Keratinocyte (primary cell): ENCODE data around the gene SERF2. TPM values are rescaled to one million over a fixed set of nuclear protein-coding genes. Genes with fewer than 3 reads are reported as not detected.
A peak's percentile ranks its signal among the peaks of the same experiment; 100 is the strongest.
"Not testable (repeated sequence)": the region's sequence is repeated elsewhere in the genome, so short reads cannot be mapped to it uniquely, and the experiment has no call there.

Experiments
- DNase-seq: peaks from one replicate; pipeline ENCODE4 v3.0.0-alpha.2; 2011; ENCODE audit warnings: low read depth, missing footprints, low spot score
- FAIRE-seq: peaks from 2 replicates; lab custom pipeline; 2011; peaks lifted over from hg19 to GRCh38; lab: Jason Lieb, UNC
- H2AFZ ChIP-seq: 2 replicates; pipeline ENCODE4 v1.6.0; 2012; ENCODE audit warnings: low read length, control low read depth, inconsistent platforms; ENCODE audit not compliant: control insufficient read depth
- H3K27ac ChIP-seq: 2 replicates; pipeline ENCODE4 v1.5.1; 2011; ENCODE audit warnings: low read length; ENCODE audit not compliant: control insufficient read depth, insufficient read depth
- H3K27me3 ChIP-seq: 3 replicates; pipeline ENCODE4 v1.6.0; 2011; ENCODE audit warnings: low read length; ENCODE audit not compliant: control insufficient read depth, insufficient read depth; ENCODE audit errors: extremely low read depth
- H3K36me3 ChIP-seq, 2 experiments: 2 replicates in 1 of 2; 3 replicates in 1 of 2; pipeline ENCODE4 v1.5.1; 2011; ENCODE audit warnings: low read length in 2 of 2, mild to moderate bottlenecking in 1 of 2; ENCODE audit not compliant: control insufficient read depth in 2 of 2, insufficient read depth in 2 of 2; ENCODE audit errors: extremely low read depth in 1 of 2
- H3K4me1 ChIP-seq: 3 replicates; pipeline ENCODE4 v1.5.1; 2011; ENCODE audit warnings: low read length; ENCODE audit not compliant: control insufficient read depth, insufficient read depth; ENCODE audit errors: extremely low read depth
- H3K4me2 ChIP-seq: 3 replicates; pipeline ENCODE4 v1.6.0; 2011; ENCODE audit warnings: low read depth, low read length; ENCODE audit not compliant: control insufficient read depth, insufficient read depth; ENCODE audit errors: extremely low read depth
- H3K4me3 ChIP-seq, 3 experiments: fragments of 200-600 bp in 1 of 3; sonication (generic) in 1 of 3; 2 replicates in 2 of 3; 3 replicates in 1 of 3; pipeline ENCODE4 v1.5.1; 2011 to 2016; ENCODE audit warnings: low read length in 3 of 3, mild to moderate bottlenecking in 3 of 3, control low read depth in 2 of 3, inconsistent platforms in 1 of 3, low read depth in 1 of 3, mixed read lengths in 1 of 3, mixed run types in 1 of 3, moderate library complexity in 1 of 3; ENCODE audit not compliant: control insufficient read depth in 2 of 3, insufficient read depth in 2 of 3; ENCODE audit errors: extremely low read depth in 1 of 3
- H3K79me2 ChIP-seq: 2 replicates; pipeline ENCODE4 v1.6.0; 2012; ENCODE audit warnings: low read length; ENCODE audit not compliant: control insufficient read depth, insufficient read depth
- H3K9ac ChIP-seq: 3 replicates; pipeline ENCODE4 v1.6.0; 2011; ENCODE audit warnings: low read length; ENCODE audit not compliant: control insufficient read depth, insufficient read depth; ENCODE audit errors: extremely low read depth
- H3K9me1 ChIP-seq: 3 replicates; pipeline ENCODE4 v1.6.0; 2011; ENCODE audit warnings: low read length; ENCODE audit not compliant: control insufficient read depth, insufficient read depth; ENCODE audit errors: extremely low read depth
- H3K9me3 ChIP-seq: 2 replicates; pipeline ENCODE4 v1.5.1; 2012; ENCODE audit warnings: low read depth, low read length; ENCODE audit not compliant: control insufficient read depth
- H4K20me1 ChIP-seq: 3 replicates; pipeline ENCODE4 v1.6.0; 2011; ENCODE audit warnings: low read length; ENCODE audit not compliant: control insufficient read depth, insufficient read depth; ENCODE audit errors: extremely low read depth
- CTCF ChIP-seq, 3 experiments: IDR thresholded peaks in 1 of 3; conservative IDR thresholded peaks in 1 of 3; optimal IDR thresholded peaks in 1 of 3; 2 replicates in 2 of 3; 3 replicates in 1 of 3; pipeline versions ENCODE3 to v1.5.1; 2011; ENCODE audit warnings: low read length in 3 of 3, mild to moderate bottlenecking in 3 of 3, moderate library complexity in 2 of 3, control low read depth in 1 of 3, inconsistent platforms in 1 of 3; ENCODE audit not compliant: insufficient read depth in 2 of 3; ENCODE audit errors: extremely low read depth in 1 of 3
- EZH2 ChIP-seq: IDR thresholded peaks from one replicate; pipeline ENCODE4 v1.6.1; 2012; ENCODE audit warnings: inconsistent platforms, mild to moderate bottlenecking, low read length, moderate library complexity
- dilution Hi-C: fragments of 300-500 bp; cut with MboI; formaldehyde crosslinking; loops from one replicate; pipeline ENCODE4 v1.7.0; 2020; ENCODE audit warnings: low sequenced_read_pairs; ENCODE audit not compliant: extremely low pct_ligation_motif_present
- polyA plus RNA-seq, 5 experiments: library from polyadenylated mRNA; depleted of rRNA in 3 of 5; stranded (reverse) in 3 of 5; stranded (forward) in 1 of 5; unstranded in 1 of 5; fragments of >200 nt; gene quantifications; 1 replicate in 1 of 5; 2 replicates in 3 of 5; 3 replicates in 1 of 5; pipeline versions ENCODE4 v1.2.1 to v1.2.3, GENCODE V29; 2011 to 2012; ENCODE audit warnings: missing spikeins in 2 of 5, low read depth in 1 of 5, low replicate concordance in 1 of 5

The SERF2 gene
- polyA plus RNA-seq, 1 donor (not counting 4 experiments of a cell fraction or from before 2014, with no cell fraction given) = 534 TPM

DNA sequence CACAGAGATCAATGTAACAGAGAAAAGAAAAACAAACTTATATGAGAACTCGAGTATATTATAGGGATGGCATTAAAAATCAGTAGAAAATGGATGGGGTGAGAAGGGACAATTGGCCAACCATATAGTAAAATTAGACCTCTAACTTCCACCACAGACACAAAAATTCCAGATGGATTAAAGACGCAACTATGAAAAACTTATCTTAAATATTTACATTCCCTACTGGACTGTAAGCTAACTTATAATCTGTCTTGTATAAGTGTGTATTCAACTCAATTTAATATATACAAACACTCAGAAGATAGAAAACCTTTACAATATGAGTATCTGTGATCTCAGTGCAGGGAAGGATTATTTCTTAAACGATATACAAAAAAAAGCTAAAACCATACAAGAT, 29.4 kb downstream of the SERF2 start:
- FAIRE-seq (no peak), DNase-seq (no peak)
- no peak overlapping the region for H2AFZ ChIP-seq
- peaks cover 0 to 11% of the 10 kb centered on the region in 2 experiments for H3K36me3 ChIP-seq
- peaks cover 62% of the 10 kb centered on the region for H3K79me2 ChIP-seq
- H3K4me3 ChIP-seq = no peak overlapping the region
- H3K27ac ChIP-seq = no peak overlapping the region
- TF ChIP-seq CTCF (optimal IDR thresholded peaks at IDR 0.05 in 1 of 3, IDR thresholded peaks at IDR 0.05 in 1 of 3, conservative IDR thresholded peaks at IDR 0.05 in 1 of 3; ENCODE audit: extremely low read depth in 1 of 3, insufficient read depth in 2 of 3, low read length in 3 of 3) (no peak), EZH2 (no peak)
- dilution Hi-C loops = no loop called here
- no peak overlapping the region for H3K4me2 ChIP-seq
- no peaks in the 10 kb centered on the region for H4K20me1 ChIP-seq
- peaks cover 11% of the 10 kb centered on the region for H3K4me1 ChIP-seq
- no peaks in the 10 kb centered on the region for H3K9me3 ChIP-seq
- no peaks in the 10 kb centered on the region for H3K27me3 ChIP-seq
- H3K9me1 ChIP-seq = no peaks in the 10 kb centered on the region
- no peak overlapping the region for H3K9ac ChIP-seq

GRCh38 chr15:43824302-43825246, 32.5 kb downstream of the SERF2 start, which contains the start of gene MFAP1:
MFAP1 (minus strand) TSS chr15:43824690; CDS start chr15:43824569, 121 bp downstream.
- FAIRE-seq = peak; percentile 95
- Histone ChIP-seq H3K4me2 (peak within 1 kb of the TSS; percentile 91), H3K4me3 (peak within 1 kb of the TSS; percentile 78 to 94 (median 92)), H3K4me1 (peaks cover 16% of the 10 kb centered on the region), H3K9me3 (no peaks in the 10 kb centered on the region), H3K27me3 (no peaks in the 10 kb centered on the region), H3K36me3 (no peaks in the 10 kb centered on the region), H4K20me1 (no peaks in the 10 kb centered on the region), H3K9me1 (no peaks in the 10 kb centered on the region), H3K9ac (peak within 1 kb of the TSS; percentile 97), H2AFZ (peak within 1 kb of the TSS; percentile 89), H3K27ac (peak within 1 kb of the TSS; percentile 98), H3K79me2 (peaks cover 46% of the 10 kb centered on the region)
- TF ChIP-seq EZH2 = no peak
- no peak for TF ChIP-seq CTCF (optimal IDR thresholded peaks at IDR 0.05 in 1 of 3, IDR thresholded peaks at IDR 0.05 in 1 of 3, conservative IDR thresholded peaks at IDR 0.05 in 1 of 3; ENCODE audit: extremely low read depth in 1 of 3, insufficient read depth in 2 of 3, low read length in 3 of 3)
- dilution Hi-C loops = no loop called here
- DNase-seq = peak; percentile 89

DNA sequence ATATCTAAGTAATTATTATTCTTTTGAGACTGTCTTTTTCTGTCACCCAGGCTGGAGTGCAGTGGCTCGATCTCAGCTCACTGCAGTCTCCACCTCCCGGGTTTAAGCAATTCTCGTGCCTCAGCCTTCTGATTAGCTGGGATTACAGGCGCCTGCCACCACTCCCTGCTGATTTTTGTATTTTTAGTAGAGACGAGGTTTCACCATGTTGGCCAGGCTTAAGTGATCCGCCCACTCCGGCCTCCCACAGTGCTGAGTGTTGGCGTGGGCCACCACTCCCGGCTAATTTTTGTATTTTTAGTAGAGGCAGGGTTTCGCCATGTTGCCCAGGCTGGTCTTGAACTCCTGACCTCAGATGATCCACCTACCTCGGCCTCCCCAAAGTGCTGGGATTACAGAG, 33.2 kb downstream of the SERF2 start:
- H3K36me3 ChIP-seq, H2AFZ ChIP-seq, FAIRE-seq, H3K9me1 ChIP-seq, dilution Hi-C loops, H3K27ac ChIP-seq, H3K4me3 ChIP-seq, H3K4me2 ChIP-seq, DNase-seq, H3K9ac ChIP-seq, H3K9me3 ChIP-seq, H3K27me3 ChIP-seq, H4K20me1 ChIP-seq: not testable (repeated sequence)
- Histone ChIP-seq H3K4me1 (peaks cover 16% of the 10 kb centered on the region), H3K79me2 (peaks cover 39% of the 10 kb centered on the region)
